ENCODE data around the gene TMEM117. TPM values are rescaled to one million over a fixed set of nuclear protein-coding genes. Genes with fewer than 3 reads are reported as not detected.

TMEM117 gene
- total RNA-seq, 1 donor from 2014 or later = 13.1 TPM

DNA sequence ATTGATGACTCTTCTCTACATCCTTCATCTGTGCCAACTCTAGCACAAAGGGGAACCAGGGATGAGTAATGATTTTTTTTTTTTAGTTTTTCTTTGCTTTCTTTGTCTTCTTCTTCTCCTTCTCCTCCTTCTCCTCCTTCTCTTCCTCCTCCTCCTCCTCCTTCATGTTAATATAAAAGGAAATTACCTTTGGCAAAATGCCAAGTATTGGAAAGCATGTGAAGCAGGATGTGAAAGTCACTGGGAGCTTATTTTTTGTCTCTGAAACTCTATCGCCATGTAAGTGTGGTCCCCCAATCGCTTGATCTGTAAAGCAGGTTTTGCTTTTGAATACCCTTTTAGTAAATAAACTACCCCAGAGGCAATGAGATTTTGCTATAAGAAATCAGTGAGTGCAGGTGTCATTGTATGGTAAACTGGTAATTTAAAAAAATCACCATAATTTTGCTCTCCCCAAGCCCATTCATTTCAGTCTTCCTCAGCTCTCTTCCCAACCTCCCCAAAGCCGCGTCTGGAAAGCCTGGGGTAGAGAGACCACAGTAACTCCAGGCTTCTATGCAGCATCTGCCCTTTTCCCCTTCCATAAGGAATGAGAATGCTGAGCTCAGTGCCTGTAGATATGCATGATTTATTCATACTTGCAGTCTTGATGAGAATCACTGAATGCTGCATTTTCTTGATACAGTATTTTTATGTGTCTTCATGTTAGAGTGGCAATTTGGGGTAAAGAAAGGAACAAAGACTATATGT is 388.7 kb downstream of the TMEM117 start:
- Histone ChIP-seq H3K4me1 (ENCODE audit: insufficient read depth, low read length) (no peaks in the 10 kb centered on the region), H4K20me1 (ENCODE audit: insufficient read depth, low read length) (no peaks in the 10 kb centered on the region), H3K27me3 (ENCODE audit: insufficient read depth, low read length) (no peaks in the 10 kb centered on the region), H3K4me3 (ENCODE audit: insufficient read depth, low read depth, low read length) (no peak overlapping the region), H3K4me2 (ENCODE audit: low read length) (no peak overlapping the region), H3K36me3 (ENCODE audit: insufficient read depth, low read length) (no peaks in the 10 kb centered on the region), H3K9me3 (ENCODE audit: insufficient read depth, low read depth, low read length) (no peaks in the 10 kb centered on the region), H3K79me2 (ENCODE audit: insufficient read depth, low read length) (no peaks in the 10 kb centered on the region), H3K27ac (ENCODE audit: low read depth, low read length) (no peak overlapping the region), H2AFZ (ENCODE audit: low read depth, low read length) (no peak overlapping the region), H3K9ac (ENCODE audit: low read length) (no peak overlapping the region)
- Mint-ChIP-seq H3K9me3 (ENCODE audit: unreplicated experiment) (peaks cover 2% of the 10 kb centered on the region), H3K4me3 (ENCODE audit: unreplicated experiment) (no peak overlapping the region), H3K36me3 (ENCODE audit: low read depth, unreplicated experiment) (no peaks in the 10 kb centered on the region), H3K27ac (ENCODE audit: unreplicated experiment) (no peak overlapping the region), H3K27me3 (ENCODE audit: low read depth, unreplicated experiment) (no peaks in the 10 kb centered on the region), H3K4me1 (ENCODE audit: low read depth, unreplicated experiment) (no peaks in the 10 kb centered on the region)
- DNase-seq (ENCODE audit: low read depth) = no peak
- FAIRE-seq = no peak
- no peak for TF ChIP-seq EZH2 (IDR thresholded peaks at IDR 0.05; ENCODE audit: insufficient read depth, low read length)
- TF ChIP-seq, protein P1, sequence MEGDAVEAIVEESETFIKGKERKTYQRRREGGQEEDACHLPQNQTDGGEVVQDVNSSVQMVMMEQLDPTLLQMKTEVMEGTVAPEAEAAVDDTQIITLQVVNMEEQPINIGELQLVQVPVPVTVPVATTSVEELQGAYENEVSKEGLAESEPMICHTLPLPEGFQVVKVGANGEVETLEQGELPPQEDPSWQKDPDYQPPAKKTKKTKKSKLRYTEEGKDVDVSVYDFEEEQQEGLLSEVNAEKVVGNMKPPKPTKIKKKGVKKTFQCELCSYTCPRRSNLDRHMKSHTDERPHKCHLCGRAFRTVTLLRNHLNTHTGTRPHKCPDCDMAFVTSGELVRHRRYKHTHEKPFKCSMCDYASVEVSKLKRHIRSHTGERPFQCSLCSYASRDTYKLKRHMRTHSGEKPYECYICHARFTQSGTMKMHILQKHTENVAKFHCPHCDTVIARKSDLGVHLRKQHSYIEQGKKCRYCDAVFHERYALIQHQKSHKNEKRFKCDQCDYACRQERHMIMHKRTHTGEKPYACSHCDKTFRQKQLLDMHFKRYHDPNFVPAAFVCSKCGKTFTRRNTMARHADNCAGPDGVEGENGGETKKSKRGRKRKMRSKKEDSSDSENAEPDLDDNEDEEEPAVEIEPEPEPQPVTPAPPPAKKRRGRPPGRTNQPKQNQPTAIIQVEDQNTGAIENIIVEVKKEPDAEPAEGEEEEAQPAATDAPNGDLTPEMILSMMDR (IDR thresholded peaks at IDR 0.05; ENCODE audit: insufficient read depth, low read depth, low read length) = no peak

DNA sequence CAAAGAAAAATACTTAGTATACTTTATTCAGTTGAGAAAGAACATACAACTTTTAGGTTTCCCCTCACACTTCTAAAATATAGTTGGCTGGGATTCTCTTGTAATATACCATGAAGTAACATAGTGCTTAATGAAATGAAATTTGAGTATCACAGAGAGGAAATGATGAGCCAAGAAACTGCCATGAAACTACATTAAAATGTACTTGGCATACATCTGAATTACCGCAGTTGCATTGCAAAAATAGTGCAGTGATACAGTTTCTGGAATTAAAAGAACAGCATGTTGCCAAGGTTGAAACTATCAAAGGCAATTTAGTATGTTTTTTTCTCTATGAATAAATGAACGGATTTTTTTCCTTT is 389.2 kb downstream of the TMEM117 start:
- H3K27me3 Mint-ChIP-seq (ENCODE audit: low read depth, unreplicated experiment) = no peaks in the 10 kb centered on the region
- Histone ChIP-seq H3K36me3 (ENCODE audit: insufficient read depth, low read length) (no peaks in the 10 kb centered on the region), H3K9ac (ENCODE audit: low read length) (no peak overlapping the region), H3K4me2 (ENCODE audit: low read length) (no peak overlapping the region), H4K20me1 (ENCODE audit: insufficient read depth, low read length) (no peaks in the 10 kb centered on the region), H3K27me3 (ENCODE audit: insufficient read depth, low read length) (no peaks in the 10 kb centered on the region), H3K27ac (ENCODE audit: low read depth, low read length) (no peak overlapping the region), H3K79me2 (ENCODE audit: insufficient read depth, low read length) (no peaks in the 10 kb centered on the region), H3K4me3 (ENCODE audit: insufficient read depth, low read depth, low read length) (no peak overlapping the region), H3K9me3 (ENCODE audit: insufficient read depth, low read depth, low read length) (no peaks in the 10 kb centered on the region), H2AFZ (ENCODE audit: low read depth, low read length) (no peak overlapping the region), H3K4me1 (ENCODE audit: insufficient read depth, low read length) (no peaks in the 10 kb centered on the region)
- no peak for DNase-seq (ENCODE audit: low read depth)
- peaks cover 2% of the 10 kb centered on the region for H3K9me3 Mint-ChIP-seq (ENCODE audit: unreplicated experiment)
- H3K27ac Mint-ChIP-seq (ENCODE audit: unreplicated experiment) = no peak overlapping the region
- H3K4me1 Mint-ChIP-seq (ENCODE audit: low read depth, unreplicated experiment) = no peaks in the 10 kb centered on the region
- TF ChIP-seq EZH2 (IDR thresholded peaks at IDR 0.05; ENCODE audit: insufficient read depth, low read length) = no peak
- TF ChIP-seq, protein P1 (IDR thresholded peaks at IDR 0.05; ENCODE audit: insufficient read depth, low read depth, low read length) = no peak
- H3K4me3 Mint-ChIP-seq (ENCODE audit: unreplicated experiment) = no peak overlapping the region
- FAIRE-seq = no peak
- no peaks in the 10 kb centered on the region for H3K36me3 Mint-ChIP-seq (ENCODE audit: low read depth, unreplicated experiment)

DNA sequence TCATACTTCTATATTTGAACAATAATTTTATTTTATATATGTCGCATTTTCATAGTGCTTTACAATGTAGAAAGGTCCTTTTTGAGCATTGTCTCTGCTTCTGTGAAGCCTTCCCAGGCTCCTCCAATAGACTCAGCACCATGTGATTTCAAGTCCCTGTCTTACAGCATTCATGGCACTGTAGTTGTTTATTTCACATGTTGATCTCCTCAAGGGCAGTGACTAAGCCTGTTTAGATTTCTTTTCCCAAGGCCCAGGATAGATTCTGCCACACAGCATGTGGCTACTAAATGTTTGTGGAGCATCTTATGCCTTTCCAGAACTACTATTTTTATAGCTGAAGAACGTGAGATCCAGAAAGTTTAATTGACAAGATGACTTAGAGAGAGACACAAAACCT is 391.7 kb downstream of the TMEM117 start:
- FAIRE-seq = no peak

More for the DNA sequence above, 391.7 kb downstream of the TMEM117 start:
- Mint-ChIP-seq H3K4me1 (ENCODE audit: low read depth, unreplicated experiment) (no peaks in the 10 kb centered on the region), H3K27ac (ENCODE audit: unreplicated experiment) (no peak overlapping the region), H3K4me3 (ENCODE audit: unreplicated experiment) (no peak overlapping the region), H3K9me3 (ENCODE audit: unreplicated experiment) (no peaks in the 10 kb centered on the region), H3K36me3 (ENCODE audit: low read depth, unreplicated experiment) (no peaks in the 10 kb centered on the region), H3K27me3 (ENCODE audit: low read depth, unreplicated experiment) (no peaks in the 10 kb centered on the region)
- no peak for TF ChIP-seq EZH2 (IDR thresholded peaks at IDR 0.05; ENCODE audit: insufficient read depth, low read length)
- TF ChIP-seq, protein P1 (IDR thresholded peaks at IDR 0.05; ENCODE audit: insufficient read depth, low read depth, low read length) = no peak
- Histone ChIP-seq H3K27ac (ENCODE audit: low read depth, low read length) (no peak overlapping the region), H3K36me3 (ENCODE audit: insufficient read depth, low read length) (no peaks in the 10 kb centered on the region), H3K4me3 (ENCODE audit: insufficient read depth, low read depth, low read length) (no peak overlapping the region), H4K20me1 (ENCODE audit: insufficient read depth, low read length) (no peaks in the 10 kb centered on the region), H2AFZ (ENCODE audit: low read depth, low read length) (no peak overlapping the region), H3K4me2 (ENCODE audit: low read length) (no peak overlapping the region), H3K4me1 (ENCODE audit: insufficient read depth, low read length) (no peaks in the 10 kb centered on the region), H3K27me3 (ENCODE audit: insufficient read depth, low read length) (no peaks in the 10 kb centered on the region), H3K79me2 (ENCODE audit: insufficient read depth, low read length) (no peaks in the 10 kb centered on the region), H3K9ac (ENCODE audit: low read length) (no peak overlapping the region), H3K9me3 (ENCODE audit: insufficient read depth, low read depth, low read length) (no peaks in the 10 kb centered on the region)
- DNase-seq (ENCODE audit: low read depth) = no peak
